Measurements from ENCODE around the gene MCEMP1. TPM values are rescaled to one million over a fixed set of nuclear protein-coding genes. Genes with fewer than 3 reads are reported as not detected.

The MCEMP1 gene
- total RNA-seq (2013) = 9.4 TPM
- polyA plus RNA-seq (100 to 1,000 TPM in 2 of 3 donors, 10 to 100 TPM in 1; 79.4 to 122 (median 104) TPM), polyA minus RNA-seq (15.7 and 16.1 TPM in 2 replicates), total RNA-seq (1.3 to 43.9 (median 18.2) reads per million in 11 experiments)

- no peaks in the 10 kb centered on the region for H3K27me3 ChIP-seq (ENCODE audit: control insufficient read depth in 2 of 2, insufficient read depth in 2 of 2, low read length in 2 of 2)
- no peaks in the 10 kb centered on the region for H3K36me3 ChIP-seq (replicated peaks in 1 of 2; ENCODE audit: control insufficient read depth in 1 of 2, insufficient read depth in 2 of 2, low read length in 2 of 2)
- peaks cover 68 to 91% of the 10 kb centered on the region in 2 donors for H3K4me1 ChIP-seq (ENCODE audit: control insufficient read depth in 1 of 2, insufficient read depth in 2 of 2, low read length in 2 of 2)
- peak within 1 kb of the TSS; percentile 76 to 96 for H3K27ac ChIP-seq (ENCODE audit: low read depth in 1 of 2, low read length in 2 of 2)
- Mint-ChIP-seq H3K27ac (peak within 1 kb of the TSS; percentile 95 to 99 (median 98)), H3K36me3 (peaks cover 6 to 16% of the 10 kb centered on the region in 2 donors), H3K4me1 (peaks cover 74% of the 10 kb centered on the region), H3K4me3 (peak within 1 kb of the TSS; percentile 80 to 93), H3K27me3 (ENCODE audit: low read depth in 3 of 3) (peaks cover 0 to 4% (median 0%) of the 10 kb centered on the region in 3 donors), H3K9me3 (peaks cover 11 to 17% (median 13%) of the 10 kb centered on the region in 7 donors)
- H3K9me3 ChIP-seq (replicated peaks in 1 of 2; ENCODE audit: control insufficient read depth in 1 of 2, insufficient read depth in 1 of 2, low read length in 2 of 2) = peaks cover 7 to 13% of the 10 kb centered on the region in 2 donors
- intact Hi-C loops (cut with micrococcal nuclease) = loop anchor here (1.0 to 5.0 kb wide), 3 partner anchors 18 to 40 kb away; partner anchors contain the start of gene STXBP2 (in 1 of the 2)
- peaks cover 65% of the 10 kb centered on the region for H3K79me2 ChIP-seq (ENCODE audit: insufficient read depth, low read length)
- H3K4me2 ChIP-seq (replicated peaks; ENCODE audit: extremely low read depth, low read length, poor library complexity, severe bottlenecking) = peak within 1 kb of the TSS; percentile 97
- WGBS (ENCODE audit: insufficient coverage) = 0% methylated on average over 3 of the region's 10 CpGs
- no peak within 1 kb of the TSS for H2AFZ ChIP-seq (ENCODE audit: insufficient read depth, low read depth, low read length, poor library complexity, severe bottlenecking)
- no peak for TF ChIP-seq CTCF (IDR thresholded peaks at IDR 0.05)
- peaks cover under 1% of the 10 kb centered on the region for H4K20me1 ChIP-seq (ENCODE audit: insufficient read depth, low read length)
- peak within 1 kb of the TSS; percentile 41 to 96 (median 48) for H3K4me3 ChIP-seq (replicated peaks in 1 of 3; ENCODE audit: low read depth in 2 of 3, low read length in 3 of 3)
- DNase-seq = peak; percentile 63 to 75 (median 67)
- peak within 1 kb of the TSS; percentile 74 for H3K9ac ChIP-seq (ENCODE audit: insufficient read depth, low read length, poor library complexity, severe bottlenecking)
Measured at GRCh38 chr19:7676854-7677253, at the start of gene MCEMP1. Gene MCEMP1 (plus strand): TSS chr19:7677090. CDS start chr19:7677121, 31 bp downstream.

GRCh38 chr19:7627166-7627565 lies 49.7 kb upstream of the MCEMP1 start:
- WGBS (ENCODE audit: insufficient coverage) = 92% methylated on average over 21 of the region's 24 CpGs
- peaks cover 22% of the 10 kb centered on the region for H3K4me1 Mint-ChIP-seq
- no peak overlapping the region for H3K9ac ChIP-seq (ENCODE audit: insufficient read depth, low read length, poor library complexity, severe bottlenecking)

More at GRCh38 chr19:7627166-7627565, 49.7 kb upstream of the MCEMP1 start:
- Histone ChIP-seq H3K4me1 (ENCODE audit: control insufficient read depth in 1 of 2, insufficient read depth in 2 of 2, low read length in 2 of 2) (peaks cover 19 to 28% of the 10 kb centered on the region in 2 donors), H3K9me3 (replicated peaks in 1 of 2; ENCODE audit: control insufficient read depth in 1 of 2, insufficient read depth in 1 of 2, low read length in 2 of 2) (no peaks in the 10 kb centered on the region), H3K4me3 (replicated peaks in 1 of 3; ENCODE audit: low read depth in 2 of 3, low read length in 3 of 3) (no peak overlapping the region), H4K20me1 (ENCODE audit: insufficient read depth, low read length) (peaks cover 4% of the 10 kb centered on the region), H3K4me2 (replicated peaks; ENCODE audit: extremely low read depth, low read length, poor library complexity, severe bottlenecking) (no peak overlapping the region), H3K79me2 (ENCODE audit: insufficient read depth, low read length) (peaks cover 58% of the 10 kb centered on the region), H2AFZ (ENCODE audit: insufficient read depth, low read depth, low read length, poor library complexity, severe bottlenecking) (no peak overlapping the region), H3K27me3 (ENCODE audit: control insufficient read depth in 2 of 2, insufficient read depth in 2 of 2, low read length in 2 of 2) (no peaks in the 10 kb centered on the region), H3K27ac (ENCODE audit: low read depth in 1 of 2, low read length in 2 of 2) (no peak overlapping the region), H3K36me3 (replicated peaks in 1 of 2; ENCODE audit: control insufficient read depth in 1 of 2, insufficient read depth in 2 of 2, low read length in 2 of 2) (peaks cover 51 to 66% of the 10 kb centered on the region in 2 donors)
- Mint-ChIP-seq H3K27me3 (ENCODE audit: low read depth in 3 of 3) (peaks cover 0 to 2% (median 0%) of the 10 kb centered on the region in 3 donors), H3K4me3 (no peak overlapping the region), H3K9me3 (peaks cover 0 to 2% (median 0%) of the 10 kb centered on the region in 7 donors), H3K36me3 (peaks cover 43 to 62% of the 10 kb centered on the region in 2 donors), H3K27ac (no peak overlapping the region)
- TF ChIP-seq CTCF (IDR thresholded peaks at IDR 0.05) = no peak
- DNase-seq = no peak
- intact Hi-C loops (cut with micrococcal nuclease) = loop anchor here in 1 of 2 donors (10.0 kb wide), 1 partner anchor 232 kb away; no protein-coding TSS in a partner anchor
